Kidney capillary endothelial cell (primary cell): ENCODE data around the gene GPR32.
"Not testable (repeated sequence)": the region's sequence is repeated elsewhere in the genome, so short reads cannot be mapped to it uniquely, and the experiment has no call there.

Source experiments
- DNase-seq: peaks from one replicate; pipeline ENCODE4 v3.0.0-alpha.2; 2018; ENCODE audit warnings: low spot score

GPR32 gene

DNA sequence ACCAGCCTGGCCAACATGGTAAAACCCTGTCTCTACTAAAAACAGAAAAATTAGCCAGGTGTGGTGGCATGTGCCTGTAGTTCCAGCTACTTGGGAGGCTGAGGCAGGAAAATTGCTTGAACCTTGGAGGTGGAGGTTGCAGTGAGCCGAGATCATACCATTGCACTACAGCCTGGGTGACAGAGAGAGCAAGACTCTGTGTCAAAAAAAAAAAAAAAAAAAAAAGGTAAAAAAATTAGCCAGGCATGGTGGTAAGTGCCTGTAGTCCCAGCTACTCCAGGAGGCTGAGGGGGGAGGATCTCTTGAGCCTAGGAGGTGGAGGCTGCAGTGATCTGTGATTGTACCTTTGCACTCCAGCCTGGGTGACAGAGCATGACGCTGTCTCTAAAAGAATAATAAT is at the start of gene GPR32:
Gene GPR32 (plus strand): TSS at position 301 of the 400 bp plus-strand sequence. CDS start 137 bp downstream, outside the sequence.
- DNase-seq = not testable (repeated sequence)

DNA sequence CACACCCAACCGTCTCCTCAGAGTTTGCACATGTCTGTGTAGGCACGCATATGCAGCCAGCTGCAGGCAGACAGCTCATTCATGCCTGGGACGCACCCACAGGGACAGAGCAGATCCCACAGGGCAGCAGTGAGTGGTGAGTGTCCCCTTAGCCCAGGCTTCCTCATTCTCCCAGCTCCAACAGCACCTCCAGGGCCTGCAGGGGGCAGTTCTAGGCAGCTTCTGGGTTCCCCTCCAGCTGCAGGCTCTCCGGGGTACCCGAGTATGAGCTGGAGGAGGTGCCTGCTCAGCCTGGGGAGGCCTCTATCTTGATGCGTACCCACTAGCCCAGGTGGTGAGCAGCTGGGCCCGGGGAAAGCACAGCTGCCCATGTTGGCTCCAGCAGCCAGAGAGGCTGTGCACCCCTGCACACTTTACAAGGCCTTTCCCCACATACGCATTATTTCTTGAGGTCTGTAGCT is 49.3 kb upstream of the GPR32 start:
- DNase-seq = no peak

- DNase-seq = no peak
Measured at GRCh38 chr19:50721441-50722137, 48.7 kb upstream of the GPR32 start.

DNA sequence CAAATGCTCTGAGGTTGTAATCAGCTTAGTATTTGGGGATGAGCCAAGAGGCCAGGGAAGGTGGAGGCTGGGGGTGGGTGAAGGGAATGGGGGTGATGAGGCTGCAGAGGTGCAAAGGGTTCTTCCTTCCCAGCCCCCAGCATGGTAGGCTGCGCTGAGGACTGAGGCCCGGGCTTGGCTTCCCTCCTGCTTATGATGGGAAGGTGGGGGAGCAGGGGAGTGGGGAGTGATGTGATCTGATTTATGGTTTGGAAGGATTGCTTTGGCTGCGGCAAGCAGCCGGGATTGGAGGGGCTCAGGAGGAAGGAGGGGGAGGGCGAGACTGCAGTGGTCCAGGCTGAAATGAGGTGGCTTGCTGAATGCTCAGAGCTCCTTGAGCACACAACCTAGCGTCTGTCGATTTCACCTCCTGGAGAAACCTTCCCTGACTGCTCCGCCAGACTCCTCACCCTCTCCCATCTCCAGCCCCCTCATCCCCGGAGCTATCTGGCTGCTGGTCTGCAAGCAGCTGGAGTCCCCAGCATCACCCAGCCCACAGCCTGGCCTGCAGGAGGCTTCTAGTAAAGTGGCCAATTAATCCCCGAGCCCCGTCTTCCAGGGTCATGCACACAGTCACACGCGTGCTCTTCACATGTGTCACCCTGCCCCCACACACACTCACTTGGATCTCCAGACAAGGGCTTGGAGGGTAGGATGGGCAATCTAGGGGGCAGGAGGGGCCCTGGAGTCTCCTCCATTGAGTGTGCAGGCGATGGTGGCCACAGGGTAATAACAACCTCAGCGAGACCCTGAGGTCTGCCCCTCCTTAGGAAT is 47.9 kb upstream of the GPR32 start:
- DNase-seq = no peak

DNA sequence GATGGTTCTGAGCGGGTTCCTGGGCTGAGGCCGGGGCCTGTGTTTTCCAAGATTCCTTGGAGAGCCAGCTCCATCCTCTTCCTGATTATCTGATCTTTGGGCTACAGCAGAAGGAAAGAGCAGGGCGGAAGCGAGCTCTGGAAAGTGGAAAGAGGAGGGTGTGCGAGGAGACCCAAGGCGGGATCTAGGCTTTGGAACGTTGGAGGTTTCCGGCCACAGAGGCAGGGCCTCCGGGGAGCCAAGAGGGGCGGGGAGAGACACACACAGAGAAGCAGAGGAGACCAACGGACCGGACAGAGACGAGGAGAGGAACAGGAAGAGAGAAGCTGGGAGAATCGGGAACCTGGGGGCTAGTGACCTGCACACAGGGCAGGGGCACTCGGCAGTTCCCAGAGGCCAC is 47.2 kb upstream of the GPR32 start, which contains the start of gene CLEC11A:
Gene CLEC11A (plus strand): TSS at position 296 of the 400 bp plus-strand sequence. CDS start 162 bp downstream, outside the sequence.
- no peak for DNase-seq

GRCh38 chr19:50723735-50724521 is 46.3 kb upstream of the GPR32 start:
- DNase-seq = no peak

GRCh38 chr19:50724522-50725217 is 45.6 kb upstream of the GPR32 start:
- DNase-seq = peak; percentile 97

GRCh38 chr19:50725218-50725910 is 44.9 kb upstream of the GPR32 start:
- no peak for DNase-seq

DNA sequence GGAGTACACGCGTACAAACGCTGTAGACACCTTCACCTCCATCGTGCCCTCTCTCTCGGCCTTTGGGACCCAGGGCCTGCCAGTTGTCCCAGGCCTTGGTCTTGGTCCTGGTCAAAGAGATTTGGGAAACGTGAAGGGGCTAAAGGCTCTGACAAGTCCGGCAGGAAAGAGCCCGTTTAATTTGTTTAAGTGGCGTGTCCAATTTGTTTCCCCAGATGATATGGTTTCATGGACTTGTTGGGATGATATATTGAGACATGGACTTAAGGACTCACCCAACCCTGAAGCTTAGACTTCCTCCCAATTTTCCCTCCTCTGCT is 44.4 kb upstream of the GPR32 start:
- no peak for DNase-seq

GRCh38 chr19:50728084-50728737 is 42.1 kb upstream of the GPR32 start:
- DNase-seq = peak; percentile 73

DNA sequence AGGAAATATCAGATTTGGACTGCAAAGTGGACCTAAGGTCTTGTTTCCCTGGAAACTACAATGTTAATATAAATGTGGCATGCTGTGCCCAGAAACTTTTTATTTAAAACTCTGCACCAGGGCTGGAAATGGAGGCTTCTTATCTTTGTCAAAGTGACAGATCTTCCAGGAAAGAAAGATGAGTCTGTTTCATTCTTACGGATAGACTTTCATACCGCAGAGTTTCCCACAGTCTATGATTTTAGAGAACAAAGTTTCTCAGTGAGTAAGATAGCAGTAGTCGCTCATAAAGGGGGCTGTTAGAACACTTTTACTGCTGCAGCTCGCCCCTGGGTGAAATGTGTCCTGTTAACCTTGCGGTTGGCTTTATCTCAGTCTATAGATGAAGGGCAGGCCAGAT is 40.4 kb upstream of the GPR32 start:
- DNase-seq = no peak

- DNase-seq = no peak
Measured at GRCh38 chr19:50735869-50736268, 34.4 kb upstream of the GPR32 start.

DNA sequence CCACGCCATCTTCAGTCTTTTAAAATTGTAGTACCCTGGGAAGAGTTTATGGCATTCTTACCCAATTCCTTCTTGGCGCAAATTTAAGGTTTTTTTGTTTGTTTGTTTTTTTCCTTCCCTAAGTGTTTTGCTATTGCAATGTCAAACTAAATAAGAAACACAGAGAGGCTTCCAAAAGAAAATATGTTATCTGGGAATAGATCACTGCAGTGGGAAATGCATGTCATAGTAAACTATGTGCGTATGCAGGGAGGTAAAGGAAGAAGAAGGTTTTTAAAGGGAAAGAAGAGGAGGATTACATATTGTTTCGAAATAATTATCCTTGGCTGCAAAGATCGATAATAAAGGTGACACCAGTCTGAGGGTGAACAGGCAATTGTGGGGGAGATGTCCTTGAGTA is 33.9 kb upstream of the GPR32 start:
- DNase-seq = no peak

- no peak for DNase-seq
Measured at GRCh38 chr19:50739132-50739913, 30.9 kb upstream of the GPR32 start.

DNA sequence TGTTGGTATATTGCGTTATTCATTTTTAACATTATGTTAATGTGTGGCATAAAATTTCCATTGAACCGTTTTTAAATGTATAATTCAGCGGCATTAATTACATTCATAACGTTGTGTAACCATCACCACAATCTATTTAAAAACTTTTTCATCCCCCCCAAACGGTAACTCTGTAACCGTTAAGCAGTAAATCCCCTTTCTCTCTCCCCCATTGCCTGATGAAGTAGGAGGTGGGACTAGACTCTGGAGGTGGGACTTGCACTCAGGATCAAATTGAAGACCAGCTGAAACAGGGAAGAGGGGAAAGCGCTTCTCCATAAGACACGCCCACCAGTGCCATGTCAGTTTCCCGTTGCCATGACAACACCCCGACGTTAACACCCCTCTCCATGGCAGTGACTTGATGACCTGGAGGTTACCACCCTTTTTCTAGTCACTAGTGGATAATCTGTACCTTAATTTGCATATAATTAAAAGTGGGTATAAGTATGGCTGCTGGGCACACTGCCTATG is 30.3 kb upstream of the GPR32 start:
- no peak for DNase-seq

DNA sequence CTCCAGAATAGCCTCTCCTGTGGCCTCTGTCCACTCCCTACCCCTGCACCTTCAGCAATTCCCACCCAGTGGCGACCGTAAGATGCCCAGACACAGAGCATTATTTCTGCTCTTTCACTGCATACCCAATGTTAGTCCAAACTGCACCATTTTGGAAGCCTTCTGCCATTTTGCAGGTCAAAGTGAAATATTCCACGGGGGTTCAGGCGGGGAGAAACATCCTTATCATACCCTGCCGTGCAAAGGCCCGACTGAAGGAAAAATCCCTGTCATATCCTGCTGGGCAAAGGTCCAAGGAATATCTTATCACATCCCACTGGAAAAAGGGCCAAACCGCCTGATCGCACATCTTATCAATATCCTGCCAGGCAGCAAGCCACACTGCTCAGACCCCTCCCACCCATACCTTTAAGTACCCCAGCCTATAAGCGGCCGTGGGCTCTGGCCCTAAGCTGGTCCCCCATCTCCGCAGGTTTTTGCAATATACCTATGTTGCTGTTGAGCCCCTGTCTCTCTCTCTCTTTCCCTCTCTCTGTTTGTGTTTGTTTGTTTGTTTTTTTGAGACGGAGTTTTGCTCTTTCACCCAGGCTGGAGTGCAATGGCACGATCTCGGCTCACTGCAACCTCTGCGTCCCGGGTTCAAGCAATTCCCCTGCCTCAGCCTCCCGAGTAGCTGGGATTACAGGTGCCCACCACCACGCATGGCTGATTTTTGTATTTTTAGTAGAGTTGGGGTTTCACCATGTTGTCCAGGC is 28.9 kb upstream of the GPR32 start:
- peak; percentile 38 for DNase-seq

GRCh38 chr19:50743537-50743936 is 26.7 kb upstream of the GPR32 start:
- DNase-seq = no peak

- no peak for DNase-seq
Measured at GRCh38 chr19:50745221-50745620, 25.0 kb upstream of the GPR32 start.

GRCh38 chr19:50747141-50747540 is 23.1 kb upstream of the GPR32 start:
- not testable (repeated sequence) for DNase-seq
